GM12872 (cell line): ENCODE measurements around the gene LRP1B.

Experiments
- CTCF ChIP-seq: IDR thresholded peaks from 3 replicates; pipeline ENCODE4 v1.5.1; 2011; ENCODE audit warnings: low read depth, mild to moderate bottlenecking, low read length, moderate library complexity; ENCODE audit not compliant: insufficient read depth

The LRP1B gene

GRCh38 chr2:141641462-141641861, 489.4 kb downstream of the LRP1B start:
- no peak for TF ChIP-seq CTCF

GRCh38 chr2:141639809-141640208, 491.0 kb downstream of the LRP1B start:
- no peak for TF ChIP-seq CTCF

GRCh38 chr2:141633132-141633531, 497.7 kb downstream of the LRP1B start:
- no peak for TF ChIP-seq CTCF

- TF ChIP-seq CTCF = no peak
These were observed 500.3 kb downstream of the LRP1B start for GRCh38 chr2:141630407-141630930.

- TF ChIP-seq CTCF = no peak
These were observed 510.4 kb downstream of the LRP1B start for GRCh38 chr2:141620372-141620771.

GRCh38 chr2:141618457-141618856, 512.4 kb downstream of the LRP1B start:
- no peak for TF ChIP-seq CTCF

GRCh38 chr2:141611981-141612380, 518.8 kb downstream of the LRP1B start:
- TF ChIP-seq CTCF = no peak

- TF ChIP-seq CTCF = no peak
These were observed 519.6 kb downstream of the LRP1B start for GRCh38 chr2:141611176-141611571.
